Activated T-helper 1 cell treated with anti-CD3 and anti-CD28 coated beads, Interleukin-12 subunit alpha, Interleukin-12 subunit beta, Interleukin-2, Interleukin-4 antibody, amounts not matched to agents 30 ng/mL and 10 ng/mL and 1 ng/mL, durations not matched to agents 14 hours and 24 hours and 36 hours (primary cell): ENCODE results near the gene NOTCH3. TPM values are rescaled to one million over a fixed set of nuclear protein-coding genes. Genes with fewer than 3 reads are reported as not detected.

Source experiments
- DNase-seq: peaks from one replicate; pipeline ENCODE4 v3.0.0; 2021; ENCODE audit warnings: low spot score
- H3K27ac Mint-ChIP-seq: one replicate; pipeline ENCODE4 v1.8.0; 2021; ENCODE audit warnings: mild to moderate bottlenecking, mixed read lengths
- H3K27me3 Mint-ChIP-seq: one replicate; pipeline ENCODE4 v1.8.0; 2022; ENCODE audit warnings: mild to moderate bottlenecking, moderate library complexity, mixed read lengths; ENCODE audit not compliant: insufficient read depth
- H3K36me3 Mint-ChIP-seq: one replicate; pipeline ENCODE4 v1.8.0; 2021; ENCODE audit warnings: low read depth, mixed read lengths
- H3K4me1 Mint-ChIP-seq: one replicate; pipeline ENCODE4 v1.8.0; 2021; ENCODE audit warnings: low read depth, mixed read lengths
- H3K4me3 Mint-ChIP-seq: one replicate; pipeline ENCODE4 v1.8.0; 2021; ENCODE audit warnings: mild to moderate bottlenecking, moderate library complexity, mixed read lengths
- H3K9me3 Mint-ChIP-seq: one replicate; pipeline ENCODE4 v1.8.0; 2021; ENCODE audit warnings: mixed read lengths
- intact Hi-C: fragments of 100-400 bp; cut with micrococcal nuclease; formaldehyde crosslinking; loops from one replicate; pipeline ENCODE4 v1.15.1; 2024
- total RNA-seq: library from RNA; stranded (reverse); gene quantifications from 2 replicates; pipeline ENCODE4 v1.2.3, GENCODE V29; 2022

Gene NOTCH3
- total RNA-seq, 1 donor from 2014 or later = not detected

DNA sequence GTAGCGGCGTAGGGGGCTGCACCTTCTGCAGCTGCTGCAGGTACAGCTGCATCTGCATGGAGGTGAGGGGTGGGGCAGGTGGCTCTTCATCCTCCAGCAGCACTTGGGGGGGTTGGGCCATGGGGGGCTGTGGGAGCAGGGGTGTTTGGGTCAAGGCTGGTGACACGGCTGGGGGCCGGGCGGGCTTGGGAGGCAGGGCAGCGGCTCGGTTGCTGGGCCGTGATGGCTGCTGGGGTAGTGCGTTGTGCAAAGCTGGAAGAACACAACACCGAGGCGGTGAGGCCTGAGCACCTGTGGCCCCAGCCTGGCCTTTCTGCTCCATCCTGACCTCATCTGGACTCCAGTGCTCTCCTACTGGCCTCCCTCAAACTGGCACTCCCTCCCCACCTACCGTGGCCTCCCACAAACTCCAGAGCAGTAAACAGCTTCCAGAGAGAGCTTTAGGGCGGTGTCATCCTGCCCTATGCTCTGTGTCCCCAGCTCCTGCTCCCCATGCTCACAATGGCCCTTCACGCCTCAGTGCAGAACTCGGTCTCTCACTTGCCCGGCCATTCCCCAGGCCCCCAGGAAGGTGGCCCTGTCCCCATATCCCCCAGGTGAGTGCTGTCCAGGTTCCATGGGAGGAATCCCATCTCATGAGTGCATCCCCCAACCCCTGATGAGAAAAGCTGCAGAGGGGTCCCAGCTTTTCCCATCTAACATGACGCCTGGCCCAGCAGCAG, 42.6 kb upstream of the NOTCH3 start:
- H3K4me1 Mint-ChIP-seq = no peaks in the 10 kb centered on the region
- no peaks in the 10 kb centered on the region for H3K27me3 Mint-ChIP-seq
- H3K9me3 Mint-ChIP-seq = no peaks in the 10 kb centered on the region
- no peak overlapping the region for H3K4me3 Mint-ChIP-seq
- DNase-seq = no peak
- H3K36me3 Mint-ChIP-seq = peaks cover 29% of the 10 kb centered on the region
- peak overlapping the region; percentile 44 for H3K27ac Mint-ChIP-seq
- intact Hi-C loops = no loop called here

DNA sequence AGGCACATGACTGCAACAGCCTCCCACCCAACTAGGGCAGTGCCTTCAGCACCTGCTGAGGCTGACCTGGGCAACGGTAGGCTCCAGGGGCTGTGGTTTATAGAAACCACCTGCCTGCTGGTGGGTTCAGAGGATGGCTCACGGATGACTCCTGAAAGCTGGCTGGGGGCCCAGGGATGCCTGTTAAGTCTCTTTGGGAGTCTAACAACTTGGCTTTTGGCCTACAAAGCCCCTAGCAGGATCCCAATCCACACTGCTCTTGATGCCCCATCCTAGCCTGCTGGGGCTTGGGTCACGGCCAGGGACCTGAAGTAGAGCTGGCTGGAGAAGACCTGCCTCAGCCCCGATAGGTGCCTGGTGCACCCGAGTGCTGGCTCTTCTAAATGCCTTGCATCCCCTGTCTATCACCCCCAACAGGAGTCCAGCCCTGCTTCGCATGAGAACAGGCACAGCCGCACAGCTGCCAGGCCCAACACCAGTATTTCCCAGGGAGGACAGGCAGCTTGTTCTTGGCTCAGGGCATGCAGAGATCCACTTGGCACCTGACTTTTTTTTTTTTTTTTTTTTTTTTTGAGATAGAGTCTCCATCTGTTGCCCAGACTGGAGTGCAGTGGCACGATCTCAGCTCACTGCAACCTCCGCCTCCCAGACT, 40.6 kb upstream of the NOTCH3 start:
- Mint-ChIP-seq H3K4me1 (no peaks in the 10 kb centered on the region), H3K27ac (no peak overlapping the region), H3K27me3 (no peaks in the 10 kb centered on the region), H3K9me3 (no peaks in the 10 kb centered on the region), H3K4me3 (no peak overlapping the region), H3K36me3 (peaks cover 34% of the 10 kb centered on the region)
- intact Hi-C loops = no loop called here
- no peak for DNase-seq

DNA sequence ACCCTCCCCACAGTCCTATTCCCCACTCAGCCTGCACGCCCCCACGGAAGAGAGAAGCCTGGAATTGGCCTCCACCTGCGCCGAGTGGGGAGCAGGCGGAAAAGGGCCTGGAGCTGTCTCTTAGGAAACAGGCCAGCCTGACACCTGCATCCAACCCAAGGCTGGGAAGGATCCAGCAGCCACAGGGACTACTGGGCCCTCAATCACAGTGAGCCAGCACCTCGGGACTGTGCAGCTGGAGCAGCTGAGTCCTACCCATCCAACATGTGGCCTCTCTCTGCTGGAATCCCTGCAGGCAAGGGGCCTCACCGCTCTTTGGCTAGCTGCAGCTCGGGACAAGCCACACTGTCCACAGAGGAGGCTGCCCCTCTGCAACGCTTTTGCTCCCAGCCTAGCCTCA, 39.7 kb upstream of the NOTCH3 start:
- Mint-ChIP-seq H3K4me3 (no peak overlapping the region), H3K9me3 (no peaks in the 10 kb centered on the region), H3K27ac (no peak overlapping the region), H3K36me3 (peaks cover 35% of the 10 kb centered on the region), H3K27me3 (no peaks in the 10 kb centered on the region), H3K4me1 (no peaks in the 10 kb centered on the region)
- no peak for DNase-seq
- intact Hi-C loops = no loop called here

DNA sequence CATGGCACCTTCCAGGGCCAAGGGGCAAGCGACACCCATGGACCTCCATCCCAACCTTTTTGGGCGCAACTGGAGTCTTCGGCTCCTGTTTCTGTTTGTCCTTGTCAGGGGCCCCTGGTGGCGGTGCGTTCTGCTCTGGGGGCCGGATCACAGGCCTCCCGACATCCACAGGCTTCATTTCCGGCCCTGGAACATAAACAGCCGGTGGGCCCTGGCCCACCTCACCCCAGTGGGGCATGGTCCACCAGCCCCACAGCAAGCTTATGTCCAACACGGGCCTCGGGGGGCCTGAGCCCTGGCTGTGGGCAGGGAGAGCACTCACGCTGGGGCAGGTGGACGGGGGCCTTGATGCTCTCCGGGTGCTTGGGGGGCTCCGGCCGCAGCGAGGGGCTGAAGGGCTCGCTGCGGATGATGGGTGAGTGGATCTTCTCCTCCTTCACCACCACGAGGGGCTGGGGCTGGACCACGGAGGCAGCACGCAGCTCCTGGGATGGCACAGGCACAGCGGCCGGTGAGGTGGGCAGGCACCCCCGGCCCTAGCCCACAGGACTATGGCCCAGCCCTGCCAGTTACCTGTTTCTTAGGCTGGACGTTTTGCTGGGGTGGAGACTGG, 38.6 kb upstream of the NOTCH3 start:
- no peaks in the 10 kb centered on the region for H3K9me3 Mint-ChIP-seq
- no peaks in the 10 kb centered on the region for H3K27me3 Mint-ChIP-seq
- intact Hi-C loops = loop anchor here (10.0 kb wide), 1 partner anchor 135 kb away; the partner anchor contains the start of gene SYDE1
- H3K4me3 Mint-ChIP-seq = no peak overlapping the region
- no peak overlapping the region for H3K27ac Mint-ChIP-seq
- DNase-seq = no peak
- H3K4me1 Mint-ChIP-seq = no peaks in the 10 kb centered on the region
- H3K36me3 Mint-ChIP-seq = peaks cover 36% of the 10 kb centered on the region

DNA sequence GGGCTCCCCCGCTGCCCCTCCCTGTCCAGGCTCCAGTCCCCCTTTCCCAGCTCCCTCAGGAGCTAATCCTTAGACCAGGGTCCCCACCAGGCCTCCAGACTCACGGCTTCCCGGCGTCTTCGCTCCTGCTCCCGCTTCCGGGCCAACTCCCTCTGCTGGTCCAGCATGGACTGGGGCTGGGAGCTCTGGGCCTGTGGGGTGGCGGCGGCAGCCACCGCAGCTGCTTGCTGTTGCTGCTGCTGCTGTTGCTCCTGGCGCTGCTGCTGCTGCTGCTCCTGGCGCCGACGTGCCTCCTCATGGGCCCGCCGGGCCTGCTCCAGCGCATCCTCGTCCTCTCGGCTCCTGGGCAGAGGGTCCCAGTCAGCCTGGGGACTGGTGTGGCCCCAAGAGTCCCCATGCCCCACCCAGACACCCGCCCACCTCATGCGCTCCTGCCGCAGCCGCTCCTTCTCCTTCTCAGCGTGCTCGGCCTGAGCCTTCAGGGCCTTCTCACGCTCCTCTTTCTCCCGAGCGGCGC, 37.9 kb upstream of the NOTCH3 start:
- no peaks in the 10 kb centered on the region for H3K4me1 Mint-ChIP-seq
- peaks cover 32% of the 10 kb centered on the region for H3K36me3 Mint-ChIP-seq
- no peak overlapping the region for H3K4me3 Mint-ChIP-seq
- intact Hi-C loops = loop anchor here (10.0 kb wide), 1 partner anchor 134 kb away; the partner anchor contains the start of gene SYDE1
- no peak for DNase-seq
- H3K27ac Mint-ChIP-seq = no peak overlapping the region
- H3K27me3 Mint-ChIP-seq = peaks cover 4% of the 10 kb centered on the region
- H3K9me3 Mint-ChIP-seq = no peaks in the 10 kb centered on the region

DNA sequence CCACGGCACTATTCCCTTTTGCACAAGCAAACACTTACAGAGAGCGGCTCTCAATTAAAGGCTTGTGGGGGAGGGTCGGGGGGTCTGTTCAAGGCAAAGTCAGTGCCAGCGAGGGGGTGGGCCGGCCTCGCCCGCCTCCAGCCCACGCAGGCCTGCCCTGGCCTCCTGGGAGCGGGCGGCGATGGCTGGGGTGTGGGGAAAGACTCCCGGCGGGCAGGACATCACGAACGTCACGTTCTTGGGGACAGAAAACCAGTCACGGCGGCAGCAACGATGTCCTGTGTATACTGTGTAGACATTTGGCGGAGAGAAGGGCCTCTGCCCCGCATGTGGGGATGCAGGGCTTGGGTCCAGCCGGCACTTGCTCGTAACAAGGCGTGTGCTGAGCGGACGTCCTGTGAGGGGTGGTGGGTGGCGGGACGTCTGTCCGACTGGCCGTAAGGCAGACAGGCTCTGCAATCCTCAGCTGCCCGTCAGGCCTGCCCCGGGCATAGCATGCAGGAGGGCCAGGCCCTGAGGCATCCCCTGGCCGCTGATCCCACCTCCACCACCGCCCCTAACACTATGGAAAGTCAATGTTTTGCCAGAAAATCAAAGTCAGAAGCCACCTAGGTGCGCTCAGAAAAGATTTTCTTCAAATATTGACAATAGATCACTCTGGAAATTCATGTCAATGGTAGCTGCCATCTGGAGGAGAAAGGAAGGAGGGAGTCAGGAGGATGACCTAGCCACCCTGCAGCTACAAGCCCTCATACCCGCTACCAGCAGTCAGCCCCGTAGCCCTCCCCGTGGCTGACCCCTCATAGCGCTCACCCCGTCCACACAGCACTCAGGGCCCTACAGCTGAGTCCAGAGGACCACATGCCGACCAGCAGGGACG, 37.2 kb upstream of the NOTCH3 start:
- intact Hi-C loops = loop anchor here (10.0 kb wide), 1 partner anchor 133 kb away; the partner anchor contains the start of gene SYDE1
- Mint-ChIP-seq H3K4me3 (no peak overlapping the region), H3K27ac (no peak overlapping the region), H3K4me1 (no peaks in the 10 kb centered on the region), H3K27me3 (peaks cover 9% of the 10 kb centered on the region), H3K9me3 (no peaks in the 10 kb centered on the region), H3K36me3 (peaks cover 29% of the 10 kb centered on the region)
- DNase-seq = no peak

DNA sequence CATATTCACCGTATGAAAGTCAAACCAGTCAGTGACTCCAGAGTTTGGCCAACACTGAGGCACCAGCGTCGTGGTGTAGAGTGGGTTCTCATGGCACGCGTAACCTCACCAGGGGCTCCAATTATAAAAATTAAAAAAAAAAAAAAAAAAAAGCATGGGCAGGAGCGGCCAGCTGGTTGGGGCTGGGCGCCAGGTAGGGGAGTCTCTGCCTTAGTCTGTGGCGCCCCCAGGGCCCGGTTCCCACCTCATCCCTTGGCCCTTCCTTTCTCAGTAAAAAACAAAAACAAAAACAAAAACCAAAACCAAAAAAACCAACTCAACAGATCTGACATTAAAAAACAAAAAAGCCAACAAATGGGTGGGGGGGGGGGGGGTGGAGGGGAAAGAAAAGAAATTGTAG, 36.1 kb upstream of the NOTCH3 start:
- Mint-ChIP-seq H3K27me3 (peaks cover 17% of the 10 kb centered on the region), H3K36me3 (peaks cover 29% of the 10 kb centered on the region), H3K4me1 (no peaks in the 10 kb centered on the region), H3K9me3 (no peaks in the 10 kb centered on the region), H3K27ac (no peak overlapping the region), H3K4me3 (no peak overlapping the region)
- intact Hi-C loops = loop anchor here (10.0 kb wide), 1 partner anchor 132 kb away; the partner anchor contains the start of gene SYDE1
- no peak for DNase-seq

DNA sequence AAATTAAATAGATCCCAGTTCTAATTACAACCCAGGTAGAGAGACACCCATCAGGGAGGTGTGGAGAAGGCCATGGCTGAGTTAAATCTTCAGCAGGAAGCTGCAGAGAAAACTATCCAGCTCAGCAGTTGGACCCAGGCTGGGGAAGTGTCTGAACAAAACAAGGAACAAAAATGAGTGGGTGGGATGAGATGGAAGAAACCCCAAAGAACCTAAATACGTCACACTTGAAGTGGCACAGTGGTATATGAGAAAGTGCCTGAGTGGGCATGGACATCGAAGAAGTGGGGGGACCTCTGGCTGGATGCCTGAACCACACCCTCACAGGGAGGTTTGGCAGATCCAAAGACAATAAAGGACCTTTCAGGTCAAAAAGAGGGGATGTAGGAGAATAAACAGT, 35.0 kb upstream of the NOTCH3 start:
- H3K27ac Mint-ChIP-seq = no peak overlapping the region
- H3K9me3 Mint-ChIP-seq = no peaks in the 10 kb centered on the region
- peaks cover 25% of the 10 kb centered on the region for H3K27me3 Mint-ChIP-seq
- H3K4me1 Mint-ChIP-seq = no peaks in the 10 kb centered on the region
- DNase-seq = no peak
- no peak overlapping the region for H3K4me3 Mint-ChIP-seq
- intact Hi-C loops = loop anchor here (10.0 kb wide), 1 partner anchor 131 kb away; the partner anchor contains the start of gene SYDE1
- H3K36me3 Mint-ChIP-seq = peaks cover 29% of the 10 kb centered on the region

DNA sequence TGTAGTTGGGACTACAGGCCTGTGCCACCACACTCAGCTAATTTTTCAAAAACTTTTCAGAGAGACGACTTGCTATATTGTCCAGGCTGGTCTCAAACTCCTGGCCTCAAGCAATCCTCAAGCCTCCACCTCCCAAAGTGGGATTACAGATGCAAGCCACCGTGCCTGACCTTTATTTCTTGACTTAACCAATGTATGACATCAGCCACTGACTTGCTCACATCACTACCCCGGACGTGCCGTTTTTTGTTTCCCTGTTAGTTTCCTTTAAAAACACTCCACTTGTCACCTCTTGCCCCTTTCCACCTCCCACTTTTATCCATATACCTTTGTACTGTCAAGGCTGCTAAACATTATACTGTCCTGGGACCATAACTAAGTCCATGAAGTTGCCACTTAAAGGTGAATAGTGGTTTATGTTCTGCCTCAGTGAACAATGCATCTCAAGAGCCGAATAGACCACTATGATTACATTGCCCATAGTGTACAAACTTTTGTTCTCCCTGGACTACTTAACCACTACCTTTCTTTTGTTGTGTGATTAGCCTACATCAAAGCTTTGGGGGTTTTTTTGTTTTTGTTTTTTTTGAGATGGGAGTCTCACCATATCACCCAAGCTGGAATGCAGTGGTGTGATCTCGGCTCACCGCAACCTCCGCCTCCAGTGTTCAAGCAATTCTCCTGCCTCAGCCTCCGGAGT, 33.8 kb upstream of the NOTCH3 start:
- H3K4me3 Mint-ChIP-seq = no peak overlapping the region
- no peaks in the 10 kb centered on the region for H3K4me1 Mint-ChIP-seq
- peaks cover 25% of the 10 kb centered on the region for H3K36me3 Mint-ChIP-seq
- no peaks in the 10 kb centered on the region for H3K9me3 Mint-ChIP-seq
- no peak for DNase-seq
- intact Hi-C loops = loop anchor here (5.0 to 10.0 kb wide), 2 partner anchors 57 to 130 kb away; partner anchors contain the start of gene SYDE1
- no peak overlapping the region for H3K27ac Mint-ChIP-seq
- H3K27me3 Mint-ChIP-seq = peaks cover 30% of the 10 kb centered on the region

DNA sequence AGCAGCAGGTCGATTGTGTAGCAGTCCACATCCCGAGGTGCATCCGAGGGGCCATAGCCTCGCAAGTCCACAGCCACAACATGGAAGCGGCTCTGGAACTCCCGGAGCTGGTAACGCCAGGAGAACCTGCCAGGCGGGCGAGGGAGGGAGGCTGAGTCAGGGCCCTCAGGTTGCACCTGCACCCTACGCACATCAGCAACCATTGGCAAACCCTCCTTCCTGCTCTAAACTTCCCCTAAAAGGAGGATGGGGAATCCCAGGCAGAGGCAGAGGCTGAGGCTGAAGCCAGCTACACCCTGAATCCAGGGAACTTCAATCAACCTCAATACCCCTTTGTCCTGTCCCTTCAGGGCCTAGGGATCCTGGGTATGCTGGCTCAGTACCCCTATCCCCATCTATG, 30.5 kb upstream of the NOTCH3 start:
- no peak overlapping the region for H3K27ac Mint-ChIP-seq
- no peaks in the 10 kb centered on the region for H3K9me3 Mint-ChIP-seq
- no peak overlapping the region for H3K4me3 Mint-ChIP-seq
- peaks cover 14% of the 10 kb centered on the region for H3K36me3 Mint-ChIP-seq
- intact Hi-C loops = loop anchor here (5.0 to 10.0 kb wide), 2 partner anchors 54 to 126 kb away; partner anchors contain the start of gene SYDE1
- no peaks in the 10 kb centered on the region for H3K4me1 Mint-ChIP-seq
- no peak for DNase-seq
- peaks cover 30% of the 10 kb centered on the region for H3K27me3 Mint-ChIP-seq

DNA sequence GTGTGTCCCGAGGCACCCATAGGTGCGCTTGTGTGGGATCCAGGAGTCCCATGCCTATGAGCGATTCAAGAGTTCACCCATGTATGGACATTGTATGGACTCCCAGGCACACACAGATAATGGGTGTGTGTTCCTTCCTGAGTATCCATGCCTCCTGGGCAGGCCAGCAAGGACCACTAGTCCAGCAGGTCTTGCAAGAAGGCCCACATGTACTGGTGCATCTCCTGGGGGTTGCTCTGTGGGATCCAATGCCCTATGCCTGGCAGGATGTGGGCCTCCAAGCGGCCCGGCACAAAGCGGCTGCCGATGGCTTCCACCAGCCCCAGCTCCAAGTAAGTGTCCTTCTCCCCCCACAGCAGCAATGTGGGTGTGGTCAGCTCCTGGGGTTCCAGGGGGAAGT, 26.5 kb upstream of the NOTCH3 start:
- Mint-ChIP-seq H3K36me3 (no peaks in the 10 kb centered on the region), H3K4me3 (no peak overlapping the region), H3K27ac (no peak overlapping the region), H3K4me1 (peaks cover 6% of the 10 kb centered on the region), H3K27me3 (peaks cover 31% of the 10 kb centered on the region), H3K9me3 (no peaks in the 10 kb centered on the region)
- DNase-seq = no peak
- intact Hi-C loops = no loop called here

DNA sequence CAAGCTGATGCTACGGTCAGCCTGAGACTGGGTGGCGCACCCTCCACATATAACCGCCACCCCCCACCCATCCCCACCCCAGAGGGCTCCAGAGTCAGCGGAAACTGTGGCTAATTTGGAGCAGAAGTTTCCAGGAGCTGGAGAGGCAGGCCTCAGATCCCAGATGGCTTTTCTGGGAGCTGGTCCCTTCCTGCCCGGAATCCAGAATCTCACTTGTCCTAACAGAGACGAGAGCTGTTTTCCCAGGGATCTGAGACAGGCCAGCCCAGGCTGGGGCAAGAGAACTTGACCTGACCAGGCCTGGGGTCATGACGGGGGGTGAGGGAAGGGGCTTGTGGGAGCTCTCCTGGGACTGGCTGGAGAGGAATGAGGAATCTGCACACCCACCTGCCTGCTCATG, 25.0 kb upstream of the NOTCH3 start:
- peaks cover 6% of the 10 kb centered on the region for H3K4me1 Mint-ChIP-seq
- no peak overlapping the region for H3K27ac Mint-ChIP-seq
- intact Hi-C loops = no loop called here
- no peaks in the 10 kb centered on the region for H3K9me3 Mint-ChIP-seq
- H3K27me3 Mint-ChIP-seq = peaks cover 24% of the 10 kb centered on the region
- DNase-seq = no peak
- H3K4me3 Mint-ChIP-seq = no peak overlapping the region
- no peaks in the 10 kb centered on the region for H3K36me3 Mint-ChIP-seq
